Keratinocyte (primary cell): ENCODE measurements around the gene CDH18.

Experiments used
- EZH2 ChIP-seq: IDR thresholded peaks from one replicate; pipeline ENCODE4 v1.6.1; 2012; ENCODE audit warnings: inconsistent platforms, mild to moderate bottlenecking, low read length, moderate library complexity
- TF ChIP-seq, protein P1 (sequence below), 3 experiments: IDR thresholded peaks in 1 of 3; conservative IDR thresholded peaks in 1 of 3; optimal IDR thresholded peaks in 1 of 3; 2 replicates in 2 of 3; 3 replicates in 1 of 3; pipeline versions ENCODE3 to v1.5.1; 2011; ENCODE audit warnings: low read length in 3 of 3, mild to moderate bottlenecking in 3 of 3, moderate library complexity in 2 of 3, control low read depth in 1 of 3, inconsistent platforms in 1 of 3; ENCODE audit not compliant: insufficient read depth in 2 of 3; ENCODE audit errors: extremely low read depth in 1 of 3

DNA sequence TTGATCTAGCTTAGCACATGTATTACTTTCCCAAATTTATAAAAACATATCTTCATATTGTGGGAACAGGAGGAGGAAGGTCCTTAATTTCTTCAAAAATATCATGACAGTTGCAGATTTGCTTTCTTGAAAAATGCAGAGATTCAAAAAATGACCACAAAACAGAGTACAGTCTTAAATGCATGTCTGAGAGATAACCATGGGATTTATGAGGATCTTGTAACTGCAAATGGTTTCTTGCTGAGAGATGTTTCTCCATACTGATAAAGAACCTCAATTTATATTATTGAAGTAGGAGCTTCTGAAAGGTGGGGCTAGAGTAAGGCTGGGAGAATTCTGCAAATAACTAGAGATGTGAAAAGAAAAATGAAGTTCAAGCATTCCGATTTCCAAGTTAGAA, 83.2 kb downstream of the CDH18 start:
- TF ChIP-seq, protein P1, sequence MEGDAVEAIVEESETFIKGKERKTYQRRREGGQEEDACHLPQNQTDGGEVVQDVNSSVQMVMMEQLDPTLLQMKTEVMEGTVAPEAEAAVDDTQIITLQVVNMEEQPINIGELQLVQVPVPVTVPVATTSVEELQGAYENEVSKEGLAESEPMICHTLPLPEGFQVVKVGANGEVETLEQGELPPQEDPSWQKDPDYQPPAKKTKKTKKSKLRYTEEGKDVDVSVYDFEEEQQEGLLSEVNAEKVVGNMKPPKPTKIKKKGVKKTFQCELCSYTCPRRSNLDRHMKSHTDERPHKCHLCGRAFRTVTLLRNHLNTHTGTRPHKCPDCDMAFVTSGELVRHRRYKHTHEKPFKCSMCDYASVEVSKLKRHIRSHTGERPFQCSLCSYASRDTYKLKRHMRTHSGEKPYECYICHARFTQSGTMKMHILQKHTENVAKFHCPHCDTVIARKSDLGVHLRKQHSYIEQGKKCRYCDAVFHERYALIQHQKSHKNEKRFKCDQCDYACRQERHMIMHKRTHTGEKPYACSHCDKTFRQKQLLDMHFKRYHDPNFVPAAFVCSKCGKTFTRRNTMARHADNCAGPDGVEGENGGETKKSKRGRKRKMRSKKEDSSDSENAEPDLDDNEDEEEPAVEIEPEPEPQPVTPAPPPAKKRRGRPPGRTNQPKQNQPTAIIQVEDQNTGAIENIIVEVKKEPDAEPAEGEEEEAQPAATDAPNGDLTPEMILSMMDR (optimal IDR thresholded peaks at IDR 0.05 in 1 of 3, IDR thresholded peaks at IDR 0.05 in 1 of 3, conservative IDR thresholded peaks at IDR 0.05 in 1 of 3; ENCODE audit: extremely low read depth in 1 of 3, insufficient read depth in 2 of 3, low read length in 3 of 3): no peak
- no peak for TF ChIP-seq EZH2
